HG03521 (cell line): ENCODE data around the gene COL8A1.

Experiments used
- ATAC-seq: cut with Tn5 transposase; IDR thresholded peaks from one replicate; pipeline ENCODE4 v1.9.1; 2021; ENCODE audit warnings: mild to moderate bottlenecking, moderate library complexity; ENCODE audit not compliant: unreplicated experiment

The COL8A1 gene

DNA sequence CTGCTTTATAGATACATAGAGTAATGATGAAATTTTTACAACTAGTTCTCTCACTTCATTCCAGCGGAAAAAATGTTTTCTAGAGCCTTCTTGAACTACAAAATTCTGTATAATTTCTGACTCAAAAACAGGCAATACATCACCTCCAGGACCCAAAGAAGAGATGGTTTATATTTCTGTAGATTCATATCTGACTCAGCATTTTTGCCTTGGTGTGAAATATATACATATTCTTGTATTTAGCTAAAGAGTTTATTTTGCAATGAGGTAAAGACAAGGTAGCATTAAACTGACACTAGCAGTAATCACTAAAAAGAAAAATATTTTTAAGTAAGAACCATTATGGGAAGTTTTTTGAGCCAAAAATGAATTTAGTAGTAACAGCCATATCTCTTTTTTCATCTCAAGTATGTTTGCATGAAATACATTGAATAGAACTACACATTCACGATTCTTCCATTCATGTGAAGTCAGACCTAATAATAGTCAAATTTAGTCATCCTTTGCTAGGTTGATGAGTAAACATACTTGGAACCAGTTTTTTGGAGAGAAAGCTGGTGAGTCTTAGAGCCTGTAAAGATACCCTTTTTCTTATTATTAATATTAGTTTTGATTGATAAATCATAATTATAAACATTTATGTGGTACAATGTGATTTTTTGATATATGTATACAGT, 31.6 kb downstream of the COL8A1 start:
- no peak for ATAC-seq

DNA sequence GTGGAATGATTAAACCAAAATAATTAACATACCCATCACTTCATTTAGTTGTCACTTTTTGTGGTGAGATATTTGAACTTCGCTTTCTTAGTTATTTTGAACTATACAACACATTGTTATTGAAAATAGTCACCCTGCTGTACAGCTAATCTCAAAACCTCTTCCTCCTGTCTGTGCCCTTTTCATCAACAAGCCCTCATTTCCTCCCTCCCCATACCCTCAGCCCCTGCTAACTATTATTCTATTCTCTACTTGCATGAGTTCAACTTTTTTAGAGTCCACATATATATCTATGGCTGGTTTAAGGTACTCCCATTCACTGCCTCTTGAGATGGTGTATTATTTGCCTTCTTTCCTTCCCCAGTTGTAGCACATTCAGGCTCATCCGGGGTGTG, 32.2 kb downstream of the COL8A1 start:
- ATAC-seq: no peak

DNA sequence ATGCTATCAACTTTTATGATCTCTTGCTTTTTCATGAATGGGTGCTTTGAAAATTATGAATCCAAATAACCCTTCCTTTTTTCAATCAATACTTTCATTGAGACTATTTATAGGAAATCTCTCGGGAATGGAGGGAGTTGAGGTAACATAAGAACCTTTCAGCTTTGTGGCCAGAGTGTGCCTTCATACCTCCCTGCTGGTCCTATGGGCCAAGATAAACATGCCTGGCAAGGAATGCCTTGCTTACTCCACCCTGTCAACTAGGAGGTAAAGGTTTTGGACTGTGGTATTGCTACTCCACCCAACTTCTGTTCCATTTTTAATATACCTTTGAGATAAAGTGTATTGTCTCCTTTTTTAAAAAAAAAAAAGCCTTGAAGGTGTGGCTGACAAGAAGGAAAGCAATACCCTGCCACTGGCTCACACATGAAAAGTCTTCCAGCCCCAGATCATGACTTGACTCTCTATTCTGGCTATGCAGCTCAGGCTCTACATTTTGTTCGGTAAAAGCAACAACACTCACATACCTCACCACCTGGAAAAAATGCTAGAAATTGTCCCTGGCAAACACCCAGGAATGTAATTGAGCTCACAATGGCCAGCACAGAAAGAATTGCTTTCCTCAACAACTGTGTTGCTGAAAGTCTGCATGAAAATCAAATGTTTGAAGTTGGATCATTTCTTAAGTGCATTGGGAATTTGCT, 35.8 kb downstream of the COL8A1 start:
- ATAC-seq: no peak

DNA sequence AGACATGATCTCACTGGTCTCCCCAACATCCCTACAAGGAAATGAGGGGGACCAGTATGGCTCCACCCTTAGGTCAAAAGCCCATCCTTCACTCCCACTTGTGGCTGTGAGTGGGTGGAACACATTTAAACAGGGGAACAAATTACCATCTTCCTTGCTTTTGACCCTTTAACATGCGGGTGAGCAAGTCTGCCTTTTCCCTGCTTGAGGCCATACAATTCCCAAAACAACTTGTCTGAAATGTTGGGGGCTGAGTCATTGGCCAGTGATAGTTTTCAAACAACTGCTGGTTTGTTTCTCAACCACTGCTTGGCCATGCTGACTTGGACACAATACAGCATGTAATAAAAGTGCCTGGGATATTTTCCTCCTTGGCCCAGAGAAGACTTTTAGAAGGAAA, 39.6 kb downstream of the COL8A1 start:
- no peak for ATAC-seq

DNA sequence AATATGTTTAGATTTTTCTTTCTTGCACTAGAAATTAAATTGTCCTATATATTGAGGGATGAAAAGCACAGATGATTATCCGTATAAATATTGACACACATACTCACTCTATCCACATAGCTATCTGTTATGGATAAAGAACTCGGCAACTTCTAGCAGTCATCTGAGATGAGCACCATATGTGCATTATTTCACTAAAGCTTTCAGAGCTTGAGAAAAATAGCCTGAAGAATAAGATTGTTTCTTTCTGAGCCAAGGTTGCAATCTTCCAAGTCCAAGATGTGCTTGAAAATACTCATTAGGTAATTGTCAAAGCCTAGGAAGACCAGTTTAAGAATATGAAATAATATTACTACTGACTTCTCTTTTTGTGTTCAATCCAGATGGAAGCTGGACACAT, 40.5 kb downstream of the COL8A1 start:
- ATAC-seq: no peak

DNA sequence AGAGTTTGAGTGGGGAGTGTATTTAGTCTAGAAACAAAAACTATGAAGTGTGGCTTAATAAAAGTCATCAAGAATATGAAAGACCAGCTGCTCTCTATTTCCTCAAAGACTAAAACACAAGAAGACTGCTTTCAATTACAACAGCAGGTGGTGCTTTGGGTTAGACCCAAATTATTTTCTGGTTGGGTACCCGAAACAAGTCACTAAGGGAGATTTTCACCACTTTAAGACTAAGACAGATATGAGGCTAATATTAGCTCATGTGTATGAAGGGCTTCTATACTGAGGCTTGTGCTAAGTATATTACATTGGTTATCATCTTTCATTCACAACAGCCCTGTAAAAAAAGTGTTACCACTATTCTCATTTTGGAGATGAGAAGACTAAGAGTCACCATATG, 43.1 kb downstream of the COL8A1 start:
- ATAC-seq: peak; percentile 64

DNA sequence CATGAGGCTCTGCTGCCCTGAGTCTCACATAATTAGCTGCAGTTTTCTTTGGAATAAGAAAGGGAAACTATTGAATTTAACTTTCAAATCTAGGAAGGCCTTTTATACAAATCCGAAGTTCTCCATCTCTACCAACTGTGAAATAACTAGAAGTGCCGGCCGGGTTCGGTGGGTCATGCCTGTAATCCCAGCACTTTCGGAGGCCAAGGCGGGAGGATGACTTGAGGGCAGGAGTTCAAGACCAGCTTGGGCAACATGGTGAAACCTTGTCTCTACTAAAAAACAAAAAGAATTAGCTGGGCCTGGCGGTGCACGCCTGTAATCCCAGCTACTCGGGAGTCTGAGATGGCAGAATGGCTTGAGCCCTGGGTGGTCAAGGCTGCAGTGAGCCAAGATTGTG, 43.6 kb downstream of the COL8A1 start:
- no peak for ATAC-seq

DNA sequence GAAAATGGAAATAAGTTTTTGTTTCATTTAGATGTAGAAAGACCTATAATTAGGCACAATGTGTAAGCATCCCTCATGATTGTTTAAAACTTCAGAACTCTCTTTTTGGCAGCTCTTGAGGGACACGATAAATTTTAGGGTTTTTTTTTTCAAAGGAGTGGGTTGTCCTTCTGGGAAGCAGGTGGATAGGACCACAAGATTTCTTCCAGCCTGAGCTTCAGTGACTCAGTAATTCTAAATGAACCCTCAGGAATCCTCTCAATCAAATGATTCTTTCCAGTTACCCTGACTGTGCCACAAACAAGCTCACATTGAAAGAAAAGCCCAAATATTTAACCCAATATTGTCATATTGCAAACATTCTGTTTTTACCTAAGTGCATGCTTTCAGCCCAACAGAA, 45.1 kb downstream of the COL8A1 start:
- ATAC-seq: no peak

DNA sequence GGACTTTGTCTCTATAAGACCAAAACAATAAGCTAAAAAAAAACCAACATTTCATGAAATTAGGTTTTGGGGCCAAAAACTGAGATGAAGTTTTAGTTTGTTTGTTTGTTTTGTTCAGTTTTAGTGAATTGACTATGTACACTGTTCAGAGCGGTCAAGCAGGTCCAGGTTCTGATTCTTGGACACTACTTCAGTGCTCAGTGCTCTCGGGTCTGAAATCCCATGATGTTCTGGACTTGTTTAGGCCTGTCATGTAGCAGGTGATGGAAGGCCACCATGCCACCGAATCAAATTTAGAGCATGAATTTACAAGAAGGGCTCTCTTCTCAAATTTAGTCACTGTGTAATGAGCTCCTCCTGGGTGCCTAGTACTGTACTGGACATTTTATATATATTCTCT, 45.5 kb downstream of the COL8A1 start:
- ATAC-seq: no peak

DNA sequence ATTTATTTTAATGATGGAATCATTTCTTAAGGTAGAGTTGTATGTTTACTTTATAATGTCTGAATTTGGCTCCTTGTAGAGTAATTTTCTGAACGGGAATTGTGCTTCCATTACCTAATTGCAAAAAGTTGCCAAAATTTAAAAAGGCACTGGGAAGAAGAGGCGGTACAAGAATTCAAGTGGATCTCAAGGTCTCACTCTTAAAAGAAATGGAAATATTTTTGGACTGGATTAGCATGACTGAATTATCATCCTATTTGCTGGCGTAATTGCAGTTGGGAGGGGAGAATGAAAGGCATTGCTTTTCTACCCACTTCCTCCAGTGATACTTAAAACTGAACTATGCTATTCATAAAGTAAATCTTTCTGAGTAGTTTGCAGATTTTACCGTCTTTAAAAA, 46.2 kb downstream of the COL8A1 start:
- ATAC-seq: no peak

DNA sequence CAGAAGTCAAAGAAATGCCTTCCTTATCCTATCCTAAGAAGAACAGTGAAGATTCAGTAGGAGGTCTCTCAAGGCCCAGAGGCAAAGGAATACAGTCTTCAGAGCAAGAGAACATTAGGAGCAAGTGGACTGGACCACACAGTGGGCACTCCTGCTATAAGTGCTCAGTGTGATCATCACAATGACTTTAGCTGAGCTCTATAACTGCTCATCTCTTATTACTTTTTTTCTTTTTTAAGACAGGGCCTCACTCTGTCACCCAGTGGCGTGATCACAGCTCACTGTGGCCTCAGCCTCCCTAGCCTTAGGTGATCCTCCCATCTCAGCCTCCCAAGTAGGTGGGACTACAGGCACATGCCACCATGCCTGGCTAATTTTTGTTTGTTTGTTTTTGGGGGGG, 48.1 kb downstream of the COL8A1 start:
- ATAC-seq: no peak

DNA sequence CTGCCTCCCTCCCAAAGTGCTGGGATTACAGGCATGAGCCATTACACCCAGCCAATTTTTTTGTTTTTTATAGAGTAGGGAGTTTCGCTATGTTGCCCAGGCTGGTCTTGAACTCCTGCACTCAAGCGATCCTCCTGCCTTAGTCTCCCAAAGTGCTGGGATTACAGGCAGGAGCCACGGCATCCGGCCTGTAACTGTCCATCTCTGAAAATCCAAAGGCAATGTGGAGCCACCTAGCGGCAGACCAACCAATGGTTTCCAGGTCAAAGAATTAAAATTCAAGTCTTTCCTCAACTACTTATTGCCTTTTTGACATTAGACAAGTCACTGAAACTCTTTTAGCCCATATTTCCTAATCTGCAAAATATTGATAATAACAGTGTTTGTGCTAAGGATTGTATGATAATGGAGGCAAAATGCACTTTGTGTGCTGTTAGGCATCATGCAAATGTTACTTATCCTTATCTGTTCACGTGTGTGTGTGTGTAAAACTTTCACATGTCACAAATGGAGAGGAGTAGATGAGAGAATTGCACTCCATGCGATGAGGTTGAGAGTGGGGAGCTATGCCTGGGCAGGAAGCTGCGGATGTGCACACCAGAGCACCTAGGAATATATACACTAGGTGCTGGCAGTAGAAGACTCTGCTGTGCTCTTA, 48.7 kb downstream of the COL8A1 start:
- no peak for ATAC-seq

DNA sequence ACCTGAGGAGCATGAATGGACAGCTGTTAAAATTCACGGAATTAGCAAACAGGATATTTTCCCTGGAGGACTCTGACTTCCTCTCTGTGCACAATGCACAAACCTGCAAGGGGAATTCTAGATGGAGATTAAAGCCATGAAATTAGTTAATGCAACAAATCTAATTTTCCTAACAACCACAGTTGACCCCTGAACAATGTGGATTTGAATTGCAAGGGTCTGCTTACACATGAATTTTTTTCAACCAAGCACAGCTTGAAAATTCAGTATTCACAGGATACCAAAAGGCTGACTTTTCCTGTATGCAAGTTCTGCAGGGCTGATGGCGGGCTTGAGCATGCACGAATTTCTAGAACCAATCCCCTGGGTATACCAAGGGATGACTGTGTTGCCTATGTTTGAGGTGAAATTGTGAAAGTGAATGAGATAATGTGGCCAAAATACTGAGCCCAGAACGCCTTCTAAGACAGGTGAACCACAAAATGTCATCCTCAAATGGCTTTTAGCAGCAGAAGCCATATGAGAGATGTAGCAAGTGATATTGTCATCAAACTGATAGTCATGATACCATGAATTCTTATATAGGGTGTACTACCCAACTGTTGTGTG, 52.5 kb downstream of the COL8A1 start:
- ATAC-seq: no peak

DNA sequence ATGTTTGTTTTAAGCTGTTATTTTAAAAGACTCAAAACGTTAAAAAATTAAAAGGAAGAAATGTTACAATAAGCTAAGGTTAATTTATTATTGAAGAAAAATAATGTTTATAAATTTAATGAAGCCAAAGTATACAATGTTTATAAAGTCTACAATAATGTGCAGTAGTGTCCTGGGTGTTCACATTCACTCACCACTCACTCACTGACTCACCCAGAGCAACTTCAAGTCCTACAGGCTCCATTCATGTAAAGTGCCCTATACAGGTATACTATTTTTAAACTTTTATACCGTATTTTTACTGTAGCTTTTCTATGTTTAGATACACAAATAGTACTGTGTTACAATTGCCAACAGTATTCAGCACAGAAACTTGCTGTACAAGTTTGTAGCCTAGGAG, 55.2 kb downstream of the COL8A1 start:
- ATAC-seq: no peak

DNA sequence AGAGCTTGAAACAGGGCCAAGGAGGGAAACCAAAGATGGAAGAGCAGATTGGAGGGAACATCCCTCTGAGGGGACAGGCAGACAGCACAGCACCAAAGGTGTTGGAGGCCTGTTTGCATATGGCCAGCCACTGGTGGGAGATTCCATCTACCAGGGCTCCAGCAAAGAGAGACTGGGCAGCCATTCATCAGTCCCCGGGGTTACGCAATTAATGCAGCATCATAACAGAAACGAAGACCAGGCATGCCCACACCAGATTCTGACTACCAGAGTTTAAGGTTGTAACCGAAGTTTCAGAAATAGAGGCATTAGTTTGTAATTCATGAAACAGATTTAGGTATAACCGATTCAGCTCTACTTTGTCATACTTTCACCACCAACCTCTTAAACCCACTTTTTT, 58.1 kb downstream of the COL8A1 start:
- ATAC-seq: no peak

DNA sequence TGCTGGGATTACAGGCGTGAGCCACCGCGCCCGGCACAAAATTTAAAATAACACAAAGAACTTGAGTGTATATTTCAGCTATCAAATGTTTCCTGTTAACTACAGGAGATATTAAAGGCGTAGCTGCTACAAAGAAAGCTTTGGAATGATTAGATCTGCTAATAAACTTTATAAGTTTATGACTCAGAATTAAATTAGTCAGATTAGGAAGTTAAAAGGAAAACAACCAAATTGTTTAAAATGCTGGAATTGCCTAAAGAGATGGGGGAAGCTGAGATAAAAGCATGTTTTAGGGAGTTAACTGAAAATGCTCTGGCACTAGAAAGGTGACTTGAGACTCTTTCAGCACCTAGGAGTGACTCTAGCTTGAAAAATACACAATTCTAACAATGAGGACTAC, 58.9 kb downstream of the COL8A1 start:
- no peak for ATAC-seq

DNA sequence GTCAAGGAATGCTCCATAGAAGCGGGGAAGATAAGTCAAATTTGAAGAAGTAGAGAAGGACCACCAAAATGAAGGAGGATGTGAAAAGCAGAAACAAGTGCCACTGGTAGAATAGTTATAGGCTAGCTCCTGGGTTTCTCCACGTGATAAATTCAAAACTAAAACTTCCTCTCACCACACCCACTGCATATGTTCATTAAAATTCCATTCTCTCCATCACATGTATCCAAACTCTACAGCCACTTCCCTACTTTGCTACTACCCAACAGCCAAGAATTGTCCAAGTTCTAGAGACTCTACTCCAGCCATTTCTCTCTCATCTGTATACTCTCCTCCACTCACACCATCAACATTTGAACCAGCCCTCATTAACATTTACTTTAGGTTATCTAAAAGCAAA, 60.5 kb downstream of the COL8A1 start:
- ATAC-seq: no peak

DNA sequence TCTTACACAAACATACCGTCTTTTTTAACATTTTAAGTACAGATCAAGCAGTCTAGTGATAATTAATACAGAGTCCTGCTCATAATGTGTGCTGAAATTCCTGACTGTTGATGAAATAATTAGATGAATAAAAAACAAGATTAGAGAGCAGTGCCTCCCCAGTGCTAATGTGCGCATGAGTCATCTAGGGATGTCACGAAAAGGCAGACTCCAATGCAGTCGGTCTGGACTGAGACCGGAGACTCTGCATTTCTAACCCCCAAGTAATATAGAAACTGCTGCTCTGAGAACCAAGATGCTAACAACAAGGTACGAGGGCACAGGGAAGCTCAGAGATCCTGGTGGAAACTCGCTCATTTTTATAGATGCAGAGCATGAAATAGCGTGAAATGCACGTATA, 61.4 kb downstream of the COL8A1 start:
- no peak for ATAC-seq

DNA sequence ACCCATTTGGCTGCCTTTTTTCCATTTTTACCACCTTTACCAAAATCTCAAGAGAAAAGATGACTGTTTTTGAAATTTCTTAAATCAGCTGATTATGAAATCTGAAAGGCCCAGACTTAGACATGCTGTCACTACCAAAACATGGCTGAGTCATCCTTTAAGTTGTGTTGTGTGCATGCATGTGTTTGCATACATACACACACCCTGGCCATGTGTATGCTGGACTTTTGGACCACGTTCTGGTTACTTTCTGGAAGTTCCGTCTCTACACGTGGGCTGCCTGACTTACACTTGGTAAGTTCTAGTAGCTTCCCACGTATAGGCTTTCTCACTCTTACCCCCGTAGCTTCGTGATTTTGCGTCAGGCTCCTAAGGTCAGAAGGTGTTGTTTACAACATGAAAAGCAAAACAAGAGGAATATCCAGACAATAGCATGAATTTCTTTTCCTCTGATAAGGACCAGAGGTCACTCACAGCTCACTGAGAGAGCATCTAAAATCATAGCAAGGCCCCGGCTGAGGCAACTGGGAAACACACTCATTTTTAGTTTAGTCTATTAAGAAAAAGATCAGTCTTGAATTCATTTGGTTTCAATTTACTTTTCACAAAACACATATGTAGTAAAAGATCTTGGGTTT, 62.4 kb downstream of the COL8A1 start:
- ATAC-seq: no peak

DNA sequence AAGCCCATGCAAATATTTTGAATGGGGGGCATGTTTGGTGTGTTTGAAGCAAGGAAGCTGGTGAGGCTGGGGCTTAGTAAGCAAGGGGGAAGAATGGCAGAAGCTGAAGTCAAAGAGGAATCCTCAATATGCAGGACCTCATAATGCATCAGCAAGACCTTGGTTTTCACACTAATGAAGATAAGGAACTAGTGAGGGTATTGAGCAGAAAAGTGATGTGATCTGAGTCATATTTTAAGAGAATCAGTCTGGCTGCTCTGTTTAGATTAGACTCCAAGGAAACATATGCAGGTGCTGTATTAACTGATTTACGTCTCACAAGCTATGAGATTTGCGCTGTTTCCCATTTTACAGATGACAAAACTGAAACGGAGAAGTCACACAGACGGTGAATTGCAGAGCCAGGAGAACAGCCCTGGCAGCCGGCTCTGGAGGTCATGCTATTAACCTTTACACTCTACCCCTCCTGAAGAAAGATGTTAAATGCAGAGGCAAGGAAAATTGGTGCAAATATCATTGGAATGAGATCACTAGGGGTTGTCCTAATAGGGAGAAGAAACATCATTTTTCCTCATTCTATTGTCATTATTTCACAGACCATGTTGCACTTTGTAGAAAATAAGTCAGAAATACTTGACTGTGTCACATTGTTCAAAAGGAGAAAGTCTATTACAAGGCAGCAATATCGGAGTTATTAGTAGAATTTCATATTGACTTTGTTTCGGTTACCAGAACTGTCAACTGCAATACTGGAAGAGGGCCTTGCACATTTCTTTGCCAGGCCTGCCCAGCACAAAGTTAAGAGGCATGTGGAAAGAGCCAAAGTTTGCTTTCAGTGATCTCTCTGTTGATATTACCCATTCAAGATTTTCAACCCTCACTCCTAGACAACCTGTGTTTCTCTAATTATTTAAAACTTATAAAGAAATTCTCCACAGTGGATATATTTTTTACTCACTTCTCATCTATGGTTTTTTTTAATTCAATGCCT, 64.9 kb downstream of the COL8A1 start:
- no peak for ATAC-seq
